Gastrocnemius medialis (tissue), 4 donors: ENCODE measurements around the gene TSPAN17.

Experiments used
- CTCF ChIP-seq, 5 experiments: fragments of 450-650 bp in 3 of 5; fragments of 200-600 bp in 2 of 5; sonication (generic) in 2 of 5; IDR thresholded peaks in 4 of 5; conservative IDR thresholded peaks in 1 of 5; 1 replicate in 4 of 5; 2 replicates in 1 of 5; pipeline ENCODE4 v1.5.1; 2016 to 2019; ENCODE audit warnings: antibody characterized with exemption in 5 of 5, mild to moderate bottlenecking in 3 of 5, moderate library complexity in 3 of 5
- POLR2A ChIP-seq, 2 donors: fragments of 450-650 bp; IDR thresholded peaks; one replicate each; pipeline ENCODE4 v1.6.1; 2017; ENCODE audit warnings: antibody characterized with exemption in 2 of 2, mild to moderate bottlenecking in 2 of 2, moderate library complexity in 2 of 2

- TF ChIP-seq POLR2A (IDR thresholded peaks at IDR 0.05) (no peak), CTCF (IDR thresholded peaks at IDR 0.05 in 4 of 5, conservative IDR thresholded peaks at IDR 0.05 in 1 of 5) (no peak)
Measured at GRCh38 chr5:176674799-176675198, 27.5 kb downstream of the TSPAN17 start.
